ENCODE measurements around the gene ZFAND3. TPM values are rescaled to one million over a fixed set of nuclear protein-coding genes. Genes with fewer than 3 reads are reported as not detected.
"Not testable (repeated sequence)": the region's sequence is repeated elsewhere in the genome, so short reads cannot be mapped to it uniquely, and the experiment has no call there.

The ZFAND3 gene
- total RNA-seq, 2 experiments from 2014 or later, result 8.3 to 33.8 TPM

DNA sequence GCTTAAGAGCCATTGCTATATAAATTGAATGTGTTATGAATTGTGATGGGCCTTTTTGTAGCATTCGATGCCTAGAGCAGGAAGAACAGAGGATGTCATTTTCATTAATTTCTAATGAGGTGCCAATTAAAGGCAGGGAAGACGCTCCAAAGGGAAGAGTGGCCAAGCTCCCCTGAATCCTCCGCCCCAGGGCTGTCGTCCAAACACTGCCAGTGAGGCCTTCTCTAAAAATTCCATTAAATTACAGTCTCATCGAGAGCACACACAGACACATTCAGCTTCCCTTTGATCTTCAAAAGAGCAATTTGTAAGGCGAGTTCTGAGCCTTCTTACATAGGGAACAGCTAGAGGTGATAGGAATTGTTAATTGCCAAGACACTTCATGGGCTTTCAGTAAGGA is 300.0 kb downstream of the ZFAND3 start:
- Histone ChIP-seq H3K27ac (ENCODE audit: low read depth, low read length, poor library complexity, severe bottlenecking) (no peak overlapping the region), H3K9me2 (ENCODE audit: insufficient read depth, low read length) (no peaks in the 10 kb centered on the region), H3K4me1 (ENCODE audit: insufficient read depth, low read length, poor library complexity, severe bottlenecking) (no peaks in the 10 kb centered on the region), H4K20me1 (ENCODE audit: insufficient read depth, low read length) (no peaks in the 10 kb centered on the region), H3K36me3 (ENCODE audit: insufficient read depth, low read length) (no peaks in the 10 kb centered on the region), H3K79me2 (ENCODE audit: insufficient read depth, low read depth, low read length) (no peaks in the 10 kb centered on the region), H3K4me2 (ENCODE audit: low read length) (no peak overlapping the region), H3K4me3 (ENCODE audit: low read depth, low read length, poor library complexity, severe bottlenecking) (no peak overlapping the region), H2AFZ (ENCODE audit: low read length) (no peak overlapping the region), H3K9me3 (ENCODE audit: low read length) (no peaks in the 10 kb centered on the region)
- ChIA-PET POLR2A (interaction anchor here (0.6 to 0.7 kb wide), 2 partner anchors 71 to 129 kb away, joined by 3 to 4 read pairs; no protein-coding TSS in a partner anchor), CTCF (ENCODE audit: unreplicated experiment) (no interaction called here)
- intact Hi-C loops (cut with micrococcal nuclease; ENCODE audit: unreplicated experiment), result no loop called here
- no peak for DNase-seq (ENCODE audit: low spot score)
- BruUV-seq (replicated peaks), result no TSS peak
- TF ChIP-seq, protein P1, sequence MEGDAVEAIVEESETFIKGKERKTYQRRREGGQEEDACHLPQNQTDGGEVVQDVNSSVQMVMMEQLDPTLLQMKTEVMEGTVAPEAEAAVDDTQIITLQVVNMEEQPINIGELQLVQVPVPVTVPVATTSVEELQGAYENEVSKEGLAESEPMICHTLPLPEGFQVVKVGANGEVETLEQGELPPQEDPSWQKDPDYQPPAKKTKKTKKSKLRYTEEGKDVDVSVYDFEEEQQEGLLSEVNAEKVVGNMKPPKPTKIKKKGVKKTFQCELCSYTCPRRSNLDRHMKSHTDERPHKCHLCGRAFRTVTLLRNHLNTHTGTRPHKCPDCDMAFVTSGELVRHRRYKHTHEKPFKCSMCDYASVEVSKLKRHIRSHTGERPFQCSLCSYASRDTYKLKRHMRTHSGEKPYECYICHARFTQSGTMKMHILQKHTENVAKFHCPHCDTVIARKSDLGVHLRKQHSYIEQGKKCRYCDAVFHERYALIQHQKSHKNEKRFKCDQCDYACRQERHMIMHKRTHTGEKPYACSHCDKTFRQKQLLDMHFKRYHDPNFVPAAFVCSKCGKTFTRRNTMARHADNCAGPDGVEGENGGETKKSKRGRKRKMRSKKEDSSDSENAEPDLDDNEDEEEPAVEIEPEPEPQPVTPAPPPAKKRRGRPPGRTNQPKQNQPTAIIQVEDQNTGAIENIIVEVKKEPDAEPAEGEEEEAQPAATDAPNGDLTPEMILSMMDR (conservative IDR thresholded peaks at IDR 0.05; ENCODE audit: low read length), result no peak
- no peak for TF ChIP-seq EZH2phosphoT487 (IDR thresholded peaks at IDR 0.05; ENCODE audit: borderline replicate concordance, low read depth, low read length)

GRCh38 chr6:38124224-38124926 is 304.8 kb downstream of the ZFAND3 start:
- H3K4me1 ChIP-seq (ENCODE audit: insufficient read depth, low read length, poor library complexity, severe bottlenecking); CTCF ChIA-PET (ENCODE audit: unreplicated experiment); H3K9me2 ChIP-seq (ENCODE audit: insufficient read depth, low read length); H3K4me3 ChIP-seq (ENCODE audit: low read depth, low read length, poor library complexity, severe bottlenecking); H2AFZ ChIP-seq (ENCODE audit: low read length); BruUV-seq (replicated peaks); H4K20me1 ChIP-seq (ENCODE audit: insufficient read depth, low read length); H3K27ac ChIP-seq (ENCODE audit: low read depth, low read length, poor library complexity, severe bottlenecking); intact Hi-C loops (cut with micrococcal nuclease; ENCODE audit: unreplicated experiment); DNase-seq (ENCODE audit: low spot score); H3K4me2 ChIP-seq (ENCODE audit: low read length); H3K9me3 ChIP-seq (ENCODE audit: low read length); H3K36me3 ChIP-seq (ENCODE audit: insufficient read depth, low read length); H3K79me2 ChIP-seq (ENCODE audit: insufficient read depth, low read depth, low read length): not testable (repeated sequence)
- POLR2A ChIA-PET, result interaction anchor here (1.4 kb wide), 1 partner anchor 10 kb away, joined by 3 read pairs; no protein-coding TSS in a partner anchor

GRCh38 chr6:38127284-38127683 is 307.8 kb downstream of the ZFAND3 start:
- no peaks in the 10 kb centered on the region for H3K4me1 ChIP-seq (ENCODE audit: insufficient read depth, low read length, poor library complexity, severe bottlenecking)
- POLR2A ChIA-PET, result interaction anchor here (0.6 kb wide), 1 partner anchor 26 kb away, joined by 3 read pairs; no protein-coding TSS in a partner anchor
- H4K20me1 ChIP-seq (ENCODE audit: insufficient read depth, low read length), result no peaks in the 10 kb centered on the region
- no peaks in the 10 kb centered on the region for H3K9me2 ChIP-seq (ENCODE audit: insufficient read depth, low read length)
- no peak overlapping the region for H3K4me2 ChIP-seq (ENCODE audit: low read length)
- DNase-seq (ENCODE audit: low spot score), result no peak
- TF ChIP-seq, protein P1 (conservative IDR thresholded peaks at IDR 0.05; ENCODE audit: low read length), result no peak
- no peak for TF ChIP-seq EZH2phosphoT487 (IDR thresholded peaks at IDR 0.05; ENCODE audit: borderline replicate concordance, low read depth, low read length)
- H2AFZ ChIP-seq (ENCODE audit: low read length), result no peak overlapping the region
- CTCF ChIA-PET (ENCODE audit: unreplicated experiment), result no interaction called here
- no peaks in the 10 kb centered on the region for H3K36me3 ChIP-seq (ENCODE audit: insufficient read depth, low read length)
- no TSS peak for BruUV-seq (replicated peaks)
- intact Hi-C loops (cut with micrococcal nuclease; ENCODE audit: unreplicated experiment), result no loop called here
- no peaks in the 10 kb centered on the region for H3K9me3 ChIP-seq (ENCODE audit: low read length)
- no peak overlapping the region for H3K4me3 ChIP-seq (ENCODE audit: low read depth, low read length, poor library complexity, severe bottlenecking)
- H3K27ac ChIP-seq (ENCODE audit: low read depth, low read length, poor library complexity, severe bottlenecking), result no peak overlapping the region
- H3K79me2 ChIP-seq (ENCODE audit: insufficient read depth, low read depth, low read length), result no peaks in the 10 kb centered on the region

All from OCI-LY7 (cell line).